Ureter (tissue), 1 donor: Measurements from ENCODE around the gene DYRK1A. TPM values are rescaled to one million over a fixed set of nuclear protein-coding genes. Genes with fewer than 3 reads are reported as not detected.

Experiments used
- DNase-seq: peaks from one replicate; pipeline ENCODE4 v3.0.0-alpha.2; 2020; ENCODE audit warnings: low spot score
- total RNA-seq: library from RNA; stranded (reverse); gene quantifications from one replicate; pipeline ENCODE4 v1.2.4, GENCODE V29; 2023
- donor health status: DM: yes; HTN: yes; CAD: no.

Gene DYRK1A
- total RNA-seq, 1 donor from 2014 or later, result 97.0 TPM

- DNase-seq, result no peak
These were observed 83.9 kb downstream of the DYRK1A start for GRCh38 chr21:37450445-37450941.

DNA sequence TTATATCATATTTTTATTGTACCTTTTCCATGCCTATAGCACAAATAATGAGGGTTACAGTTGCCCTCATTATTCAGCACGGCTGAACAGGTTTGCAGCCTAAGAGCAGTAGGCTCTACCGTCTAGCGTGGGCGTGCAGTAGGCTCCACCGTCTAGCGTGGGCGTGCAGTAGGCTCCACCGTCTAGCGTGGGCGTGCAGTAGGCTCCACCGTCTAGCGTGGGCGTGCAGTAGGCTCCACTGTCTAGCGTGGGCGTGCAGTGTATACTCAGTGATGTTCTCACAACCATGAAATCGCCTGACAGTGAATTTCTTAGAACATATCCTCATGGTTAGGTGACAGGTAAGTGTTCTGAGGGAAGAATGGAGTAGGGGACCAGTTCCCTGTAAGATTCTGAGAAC, 84.9 kb downstream of the DYRK1A start:
- DNase-seq, result no peak

DNA sequence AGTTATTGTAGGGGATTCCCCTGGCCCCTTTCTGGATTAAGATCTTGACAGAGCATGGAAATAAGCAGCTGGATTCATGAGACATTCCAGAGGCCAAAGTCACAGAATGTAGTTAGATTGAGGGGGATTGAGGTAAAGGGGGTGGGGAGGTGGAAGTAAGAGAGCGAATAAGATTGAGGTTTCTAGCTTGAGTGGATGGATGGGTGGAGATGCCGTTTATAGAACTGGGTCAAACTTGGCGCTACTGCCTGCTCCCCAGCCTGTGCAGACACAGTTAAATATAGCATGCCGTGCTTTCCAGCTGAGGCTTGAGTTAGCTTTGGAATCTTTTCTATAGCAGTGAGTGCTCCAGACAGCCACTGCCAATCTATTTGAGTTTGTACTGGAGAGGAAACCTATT, 85.7 kb downstream of the DYRK1A start:
- no peak for DNase-seq

DNA sequence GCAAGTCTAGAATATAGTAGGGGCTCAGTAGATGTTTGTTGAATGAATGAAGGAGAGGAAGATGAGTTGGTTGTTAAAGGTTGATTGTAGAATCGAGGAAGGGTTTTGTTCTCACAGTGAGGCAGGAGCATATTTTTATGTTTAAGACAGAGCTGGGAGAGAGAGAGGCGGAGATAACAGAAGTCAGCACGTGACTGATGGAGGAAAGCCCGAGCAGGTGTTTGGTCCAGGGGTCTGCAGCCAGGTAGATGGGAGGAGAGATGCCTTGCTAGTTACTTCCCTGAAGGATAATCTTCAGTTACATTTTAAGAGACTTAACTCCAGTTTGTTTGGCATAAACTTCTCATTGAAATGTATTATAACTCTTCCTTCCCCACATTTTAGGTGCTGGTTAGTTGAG, 86.8 kb downstream of the DYRK1A start:
- DNase-seq, result no peak

- no peak for DNase-seq
These were observed 88.4 kb downstream of the DYRK1A start for GRCh38 chr21:37454869-37455503.

DNA sequence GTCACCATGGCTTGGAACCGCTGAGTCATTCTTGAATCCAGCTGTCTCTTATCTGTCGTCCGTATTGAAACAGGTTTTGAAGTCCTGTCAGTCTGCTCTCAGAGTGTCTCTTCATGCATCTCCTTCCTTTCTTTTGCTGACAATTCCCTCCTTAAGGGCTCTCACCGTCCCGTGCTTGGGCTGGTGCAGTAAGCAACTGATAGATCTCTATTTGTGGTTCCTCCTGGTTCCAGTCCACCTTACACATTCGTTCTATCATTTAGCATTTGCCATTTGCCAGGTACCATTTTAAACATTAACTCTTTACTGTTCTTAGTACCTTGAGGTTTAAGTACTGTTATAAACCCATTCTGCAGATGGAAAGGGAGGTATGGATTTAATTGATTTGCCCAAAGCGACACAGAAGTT, 88.9 kb downstream of the DYRK1A start:
- DNase-seq, result no peak

GRCh38 chr21:37458669-37459276, 92.2 kb downstream of the DYRK1A start:
- no peak for DNase-seq

- no peak for DNase-seq
These were observed 93.0 kb downstream of the DYRK1A start for GRCh38 chr21:37459575-37459974.

GRCh38 chr21:37460196-37460595, 93.6 kb downstream of the DYRK1A start:
- DNase-seq, result no peak

DNA sequence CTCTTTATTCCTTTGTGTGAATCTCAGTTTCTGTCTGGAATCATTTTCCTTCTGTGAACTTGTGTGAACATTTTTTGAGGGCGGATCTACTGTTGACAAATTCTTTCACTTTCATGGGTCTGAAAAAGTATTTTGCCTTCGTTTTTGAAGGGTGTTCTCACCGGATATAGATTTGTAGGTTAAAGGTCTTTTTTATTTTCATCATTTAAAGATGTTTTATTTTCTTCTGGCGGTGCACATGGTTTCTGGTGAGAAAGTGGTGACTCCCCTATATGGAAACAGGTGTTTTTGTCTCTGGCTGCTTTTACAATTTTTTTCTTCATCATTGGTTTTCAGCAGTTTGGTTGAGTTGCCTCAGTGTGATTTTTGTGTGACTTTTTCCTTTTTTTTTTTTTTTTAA, 94.9 kb downstream of the DYRK1A start:
- DNase-seq, result no peak

- DNase-seq, result no peak
These were observed 95.7 kb downstream of the DYRK1A start for GRCh38 chr21:37462087-37462861.

GRCh38 chr21:37463083-37463801, 96.7 kb downstream of the DYRK1A start:
- no peak for DNase-seq

- DNase-seq, result no peak
These were observed 100.5 kb downstream of the DYRK1A start for GRCh38 chr21:37467082-37467481.

DNA sequence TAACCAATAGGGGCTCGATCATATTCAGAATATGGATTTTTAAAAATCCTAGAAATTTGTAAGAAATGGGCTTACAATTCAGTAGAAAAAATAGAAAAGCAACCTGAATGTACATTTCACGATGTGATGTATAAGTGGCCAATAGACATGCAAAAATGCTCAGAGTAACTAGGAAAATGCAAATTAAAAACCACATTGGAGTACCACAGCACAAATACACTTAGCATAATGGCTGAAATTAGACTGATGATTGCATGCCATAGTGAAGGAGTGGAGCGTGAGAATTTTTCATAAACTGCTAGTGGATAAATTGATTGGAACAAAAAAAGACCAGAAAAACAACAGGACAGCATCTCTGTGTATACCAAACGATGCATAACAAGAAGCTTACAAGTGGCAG, 102.3 kb downstream of the DYRK1A start:
- no peak for DNase-seq

GRCh38 chr21:37469441-37469840, 102.9 kb downstream of the DYRK1A start:
- no peak for DNase-seq

GRCh38 chr21:37472581-37472980, 106.0 kb downstream of the DYRK1A start:
- no peak for DNase-seq

GRCh38 chr21:37473491-37473890, 106.9 kb downstream of the DYRK1A start:
- no peak for DNase-seq

GRCh38 chr21:37474342-37474741, 107.8 kb downstream of the DYRK1A start:
- no peak for DNase-seq

- no peak for DNase-seq
These were observed 108.8 kb downstream of the DYRK1A start for GRCh38 chr21:37475186-37475868.

DNA sequence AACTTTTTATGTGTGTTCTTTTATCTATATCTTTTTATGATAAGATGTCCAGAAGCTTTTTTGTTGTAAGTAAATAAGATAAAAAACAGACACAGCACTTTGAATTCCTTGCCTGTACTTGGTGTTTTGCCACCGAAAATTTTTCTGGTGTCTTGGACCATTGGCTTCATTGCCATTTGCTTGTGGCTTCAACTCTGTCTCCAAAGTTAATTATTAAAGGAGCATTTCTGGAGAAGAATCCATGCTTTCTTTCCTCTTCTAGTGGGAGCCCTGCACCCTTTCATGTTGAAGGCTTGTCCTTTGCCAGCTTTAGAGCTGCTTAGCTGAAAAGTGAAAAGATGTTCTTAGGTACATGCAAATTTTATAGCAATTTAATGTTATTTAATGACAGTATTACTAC, 112.2 kb downstream of the DYRK1A start:
- no peak for DNase-seq

GRCh38 chr21:37483776-37484175, 117.2 kb downstream of the DYRK1A start:
- DNase-seq, result no peak
